NOMO-1 treated with dmso at 0.1 percent for 144 hours (cell line): ENCODE data around the gene TRIM72.
"Not testable (repeated sequence)": the region's sequence is repeated elsewhere in the genome, so short reads cannot be mapped to it uniquely, and the experiment has no call there.

Experiments used
- DNase-seq: peaks from one replicate; lab custom pipeline; 2025; ENCODE audit not compliant: unreplicated experiment; lab: John Stamatoyannopoulos, UW

The TRIM72 gene

DNA sequence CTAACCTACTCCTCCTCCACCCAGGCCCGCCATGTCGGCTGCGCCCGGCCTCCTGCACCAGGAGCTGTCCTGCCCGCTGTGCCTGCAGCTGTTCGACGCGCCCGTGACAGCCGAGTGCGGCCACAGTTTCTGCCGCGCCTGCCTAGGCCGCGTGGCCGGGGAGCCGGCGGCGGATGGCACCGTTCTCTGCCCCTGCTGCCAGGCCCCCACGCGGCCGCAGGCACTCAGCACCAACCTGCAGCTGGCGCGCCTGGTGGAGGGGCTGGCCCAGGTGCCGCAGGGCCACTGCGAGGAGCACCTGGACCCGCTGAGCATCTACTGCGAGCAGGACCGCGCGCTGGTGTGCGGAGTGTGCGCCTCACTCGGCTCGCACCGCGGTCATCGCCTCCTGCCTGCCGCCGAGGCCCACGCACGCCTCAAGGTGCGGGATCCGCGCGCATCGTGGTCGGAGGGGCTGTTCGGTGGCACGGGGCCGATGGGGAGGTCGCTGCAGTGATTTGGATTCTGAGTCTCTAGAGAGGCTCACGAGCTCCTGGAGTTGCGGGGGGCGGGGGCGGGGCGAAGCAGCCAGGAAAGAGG lies 878 bp downstream of the TRIM72 start:
- no peak for DNase-seq

DNA sequence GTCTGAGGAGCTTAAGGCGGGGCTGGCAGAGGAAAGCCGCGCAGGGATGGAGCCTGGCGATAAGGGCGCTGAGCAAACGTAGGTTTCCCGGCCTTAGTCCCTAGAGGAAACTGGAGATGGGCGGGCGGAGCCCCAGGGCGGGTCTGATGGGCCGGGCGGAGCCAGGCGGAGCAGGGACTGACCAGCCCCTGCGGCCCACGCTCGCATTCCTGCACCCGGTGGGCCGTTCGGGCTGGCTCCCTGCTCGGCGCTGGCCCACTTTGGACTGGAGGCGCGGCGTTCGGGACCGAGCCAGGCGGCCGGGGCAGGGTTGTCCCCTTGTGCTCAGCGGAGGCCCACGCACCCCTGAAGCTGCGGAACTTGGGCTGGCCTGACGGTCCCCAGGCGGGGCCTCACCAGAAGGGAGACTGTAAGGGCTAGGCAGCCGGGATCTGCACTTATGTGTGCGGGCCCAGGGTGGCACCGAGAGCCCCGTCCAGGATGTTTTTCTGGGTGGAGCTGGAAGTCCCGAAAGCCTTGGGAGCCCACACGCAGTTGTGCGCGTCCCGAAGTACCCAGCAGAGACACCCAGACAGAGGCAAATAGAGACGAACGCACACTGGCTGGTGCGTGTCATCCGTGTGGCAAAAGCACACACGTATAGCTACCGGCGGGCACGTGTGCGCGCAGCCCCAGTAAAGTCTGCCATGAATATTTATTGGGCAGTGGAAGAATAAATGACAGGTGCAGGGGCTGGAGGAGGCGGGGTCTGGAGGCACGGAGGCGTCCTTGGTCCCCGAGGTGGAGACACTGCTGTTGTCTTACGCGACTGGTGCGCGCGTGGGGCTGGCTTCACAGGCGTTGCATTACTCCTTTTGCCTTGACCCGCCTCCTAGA lies 1.6 kb downstream of the TRIM72 start:
- DNase-seq = no peak

DNA sequence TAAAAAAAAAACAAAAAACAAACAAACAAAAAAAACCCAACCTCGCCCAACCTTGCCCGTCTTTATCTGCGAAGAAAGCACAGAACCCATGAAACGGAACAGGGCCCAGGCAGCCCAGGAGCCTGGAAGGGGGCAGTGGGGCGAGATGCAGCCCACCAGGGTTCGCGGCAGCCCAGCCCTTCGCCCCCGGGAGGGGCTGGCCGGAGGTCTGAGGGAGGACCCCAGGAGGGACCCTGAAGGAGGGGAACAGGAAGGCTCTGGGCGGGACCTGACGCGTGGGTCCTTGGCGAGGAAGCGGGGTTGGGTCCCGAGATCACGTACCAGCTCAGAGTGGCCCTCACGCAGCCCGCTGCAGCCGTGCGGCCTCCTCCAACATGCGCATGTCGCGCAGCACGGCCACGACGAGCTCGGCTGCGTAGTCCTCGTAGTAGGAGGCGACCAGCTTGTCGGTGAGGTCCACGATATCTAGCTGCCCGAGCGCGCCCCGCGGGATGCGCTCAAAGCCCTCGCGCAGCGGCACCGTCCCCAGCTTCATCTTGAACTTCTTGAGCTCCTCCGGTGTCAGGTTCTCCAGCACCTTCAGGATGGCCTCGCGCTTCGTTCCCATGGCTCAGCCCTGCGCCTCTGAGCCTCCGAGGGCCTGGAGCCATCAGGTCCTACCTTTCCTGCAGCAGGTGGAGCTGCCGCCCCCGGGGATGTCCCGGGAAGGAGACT lies 2.7 kb downstream of the TRIM72 start, which contains the start of gene PYDC1:
TSS of gene PYDC1 (minus strand) at position 714 of the 714 bp plus-strand sequence. CDS start at position 607, 107 bp downstream.
- no peak for DNase-seq

DNA sequence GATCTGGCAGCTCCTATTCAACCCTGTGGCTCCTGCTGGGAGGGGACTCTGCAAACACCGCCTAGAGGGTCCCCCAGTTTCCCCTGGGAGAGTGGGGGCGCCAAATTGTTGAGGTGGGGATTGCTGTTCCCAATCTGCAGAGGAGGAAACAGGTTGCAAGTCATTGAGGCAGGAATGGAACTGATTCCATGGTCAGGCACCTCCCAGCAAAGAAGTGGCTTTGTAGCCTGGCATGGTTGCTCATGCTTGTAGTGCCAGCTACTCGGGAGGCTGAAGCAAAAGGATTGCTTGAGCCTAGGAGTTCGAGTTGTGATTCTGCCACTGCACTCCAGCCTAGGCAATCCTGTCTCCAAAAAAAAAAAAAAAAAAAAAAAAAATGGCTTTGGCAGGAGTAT lies 3.2 kb downstream of the TRIM72 start:
- no peak for DNase-seq

DNA sequence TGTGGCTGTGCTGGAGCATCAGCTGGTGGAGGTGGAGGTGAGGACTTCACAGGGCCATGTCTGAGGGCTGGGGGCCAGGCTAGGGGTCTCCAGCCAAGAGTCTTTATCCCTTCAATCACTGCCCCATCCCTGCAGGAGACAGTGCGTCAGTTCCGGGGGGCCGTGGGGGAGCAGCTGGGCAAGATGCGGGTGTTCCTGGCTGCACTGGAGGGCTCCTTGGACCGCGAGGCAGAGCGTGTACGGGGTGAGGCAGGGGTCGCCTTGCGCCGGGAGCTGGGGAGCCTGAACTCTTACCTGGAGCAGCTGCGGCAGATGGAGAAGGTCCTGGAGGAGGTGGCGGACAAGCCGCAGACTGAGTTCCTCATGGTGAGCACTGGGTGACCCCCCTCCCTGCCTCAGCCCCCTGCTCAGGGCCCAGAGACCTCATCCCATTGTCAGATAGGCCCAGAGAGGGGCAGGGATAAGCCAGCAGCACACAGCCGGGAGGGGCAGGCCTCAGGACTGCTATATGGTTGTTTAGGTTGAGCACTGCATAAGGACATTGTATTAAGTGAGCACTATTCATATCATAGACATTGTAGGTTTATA lies 5.3 kb downstream of the TRIM72 start:
- DNase-seq = no peak

DNA sequence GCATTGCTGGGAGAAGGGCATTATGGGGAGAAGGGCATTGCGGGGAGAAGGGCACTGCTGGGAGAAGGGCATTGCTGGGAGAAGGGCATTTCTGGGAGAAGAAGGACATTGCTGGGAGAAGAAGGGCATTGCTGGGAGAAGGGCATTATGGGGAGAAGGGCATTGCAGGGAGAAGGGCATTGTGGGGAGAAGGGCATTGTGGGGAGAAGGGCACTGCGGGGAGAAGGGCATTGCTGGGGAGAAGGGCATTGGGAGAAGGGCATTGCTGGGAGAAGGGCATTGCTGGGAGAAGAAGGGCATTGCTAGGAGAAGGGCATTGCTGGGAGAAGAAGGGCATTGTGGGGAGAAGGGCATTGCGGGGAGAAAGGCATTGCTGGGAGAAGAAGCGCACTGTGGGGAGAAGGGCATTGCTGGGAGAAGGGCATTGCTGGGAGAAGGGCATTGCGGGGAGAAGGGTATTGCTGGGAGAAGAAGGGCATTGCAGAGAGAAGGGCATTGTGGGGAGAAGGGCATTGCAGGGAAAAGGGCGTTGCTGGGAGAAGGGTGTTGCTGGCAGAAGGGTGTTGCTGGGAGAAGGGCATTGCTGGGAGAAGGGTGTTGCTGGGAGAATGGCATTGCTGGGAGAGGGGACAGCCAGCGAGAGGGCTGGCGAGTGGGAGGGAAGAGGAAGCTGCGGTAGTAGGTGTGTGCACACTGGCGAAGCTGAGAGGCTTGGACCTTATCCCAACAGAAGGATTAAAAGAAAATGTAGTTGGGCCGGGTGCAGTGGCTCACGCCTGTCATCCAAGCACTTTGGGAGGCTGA lies 7.6 kb downstream of the TRIM72 start:
- DNase-seq = no peak

DNA sequence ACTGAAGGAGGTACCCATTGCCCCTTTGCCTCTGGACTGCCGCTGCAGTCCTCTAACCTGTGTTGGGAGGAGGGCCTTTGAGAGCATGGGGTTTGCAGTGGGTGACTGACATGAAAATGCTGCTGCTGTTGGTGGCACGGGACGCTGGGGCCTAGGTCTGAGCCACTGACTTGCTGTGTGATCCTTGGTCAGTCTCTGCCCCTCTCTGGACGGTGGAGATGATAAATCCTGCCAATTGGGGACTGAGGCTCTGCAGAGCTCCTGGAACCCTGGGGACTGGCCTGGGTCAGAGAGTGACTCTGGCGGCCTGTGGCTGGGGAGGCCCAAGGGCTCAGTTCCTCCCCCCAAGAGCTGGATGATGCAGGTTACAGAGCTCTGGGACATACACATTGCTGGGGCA lies 9.1 kb downstream of the TRIM72 start:
- no peak for DNase-seq

DNA sequence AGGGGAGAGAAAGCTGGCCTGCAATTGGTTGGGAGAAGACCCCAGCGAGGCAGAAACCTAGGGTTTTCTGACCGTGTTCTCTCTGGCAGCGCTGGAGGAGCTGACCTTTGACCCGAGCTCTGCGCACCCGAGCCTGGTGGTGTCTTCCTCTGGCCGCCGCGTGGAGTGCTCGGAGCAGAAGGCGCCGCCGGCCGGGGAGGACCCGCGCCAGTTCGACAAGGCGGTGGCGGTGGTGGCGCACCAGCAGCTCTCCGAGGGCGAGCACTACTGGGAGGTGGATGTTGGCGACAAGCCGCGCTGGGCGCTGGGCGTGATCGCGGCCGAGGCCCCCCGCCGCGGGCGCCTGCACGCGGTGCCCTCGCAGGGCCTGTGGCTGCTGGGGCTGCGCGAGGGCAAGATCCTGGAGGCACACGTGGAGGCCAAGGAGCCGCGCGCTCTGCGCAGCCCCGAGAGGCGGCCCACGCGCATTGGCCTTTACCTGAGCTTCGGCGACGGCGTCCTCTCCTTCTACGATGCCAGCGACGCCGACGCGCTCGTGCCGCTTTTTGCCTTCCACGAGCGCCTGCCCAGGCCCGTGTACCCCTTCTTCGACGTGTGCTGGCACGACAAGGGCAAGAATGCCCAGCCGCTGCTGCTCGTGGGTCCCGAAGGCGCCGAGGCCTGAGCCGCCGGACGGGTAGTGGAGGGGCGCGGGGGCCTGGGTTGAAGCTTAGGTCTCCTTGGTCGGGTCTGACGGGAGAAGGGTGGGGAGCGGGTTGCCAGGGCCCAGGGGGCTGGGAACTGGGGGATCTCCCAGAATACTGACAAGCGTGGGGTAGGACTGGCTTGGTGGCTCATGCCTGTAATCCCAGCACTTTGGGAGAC lies 10.4 kb downstream of the TRIM72 start:
- no peak for DNase-seq

DNA sequence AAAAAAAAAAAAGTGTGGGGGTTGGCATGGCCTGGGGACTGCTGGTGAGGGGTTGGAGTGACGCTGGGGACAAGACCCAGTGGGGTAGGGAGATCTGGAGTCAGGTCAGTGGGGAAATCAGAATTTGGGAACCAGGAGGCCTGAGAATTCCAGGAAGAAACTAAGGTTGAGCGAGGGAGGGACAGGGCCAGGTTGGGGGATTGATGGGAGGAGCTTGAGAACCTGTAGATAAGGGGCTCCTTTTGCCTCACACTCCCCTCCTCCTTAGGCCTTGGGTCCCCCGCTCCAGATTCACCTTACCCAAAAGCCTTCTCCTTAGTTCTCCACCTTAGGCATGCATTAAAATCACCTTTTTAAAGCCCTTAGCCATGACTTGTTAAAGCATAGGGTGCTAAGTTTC lies 11.3 kb downstream of the TRIM72 start:
- DNase-seq = no peak

DNA sequence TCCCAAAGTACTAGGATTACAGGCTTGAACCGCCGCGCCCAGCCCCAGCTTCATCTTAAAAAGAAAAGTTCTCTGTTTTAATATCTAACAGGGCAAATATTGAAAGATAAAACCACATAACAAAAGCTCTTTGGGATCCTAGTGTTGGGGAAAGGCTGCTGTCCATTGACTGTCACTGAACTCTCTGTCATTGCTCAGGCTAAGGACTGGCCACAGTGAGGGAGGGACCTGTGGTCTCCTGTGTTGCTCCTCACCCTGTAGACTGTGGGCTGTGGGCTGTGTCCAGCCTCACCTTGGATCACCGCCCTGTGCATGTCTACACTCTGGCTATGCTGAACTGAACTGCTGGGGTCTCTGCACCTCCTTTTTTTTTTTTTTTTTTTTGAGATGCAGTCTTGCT lies 14.3 kb downstream of the TRIM72 start:
- no peak for DNase-seq

DNA sequence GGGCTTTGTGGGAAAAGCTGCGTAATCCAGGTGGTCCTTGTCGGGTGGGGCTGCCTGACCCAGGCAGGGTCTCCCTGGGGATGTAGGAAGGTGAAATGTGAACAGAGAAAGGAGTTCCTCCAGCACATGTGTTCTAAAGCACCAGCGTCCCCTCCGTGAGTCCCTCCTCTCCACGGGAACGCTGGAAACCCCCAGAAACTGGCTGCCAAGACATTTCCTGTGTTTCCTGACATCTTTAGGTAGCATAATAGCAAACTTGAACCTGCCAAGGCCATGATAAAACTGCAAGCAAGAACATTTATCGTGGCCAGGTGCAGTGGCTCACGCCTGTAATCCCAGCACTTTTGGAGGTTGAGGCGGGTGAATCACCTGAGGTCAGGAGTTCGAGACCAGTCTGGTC lies 15.6 kb downstream of the TRIM72 start:
- no peak for DNase-seq

DNA sequence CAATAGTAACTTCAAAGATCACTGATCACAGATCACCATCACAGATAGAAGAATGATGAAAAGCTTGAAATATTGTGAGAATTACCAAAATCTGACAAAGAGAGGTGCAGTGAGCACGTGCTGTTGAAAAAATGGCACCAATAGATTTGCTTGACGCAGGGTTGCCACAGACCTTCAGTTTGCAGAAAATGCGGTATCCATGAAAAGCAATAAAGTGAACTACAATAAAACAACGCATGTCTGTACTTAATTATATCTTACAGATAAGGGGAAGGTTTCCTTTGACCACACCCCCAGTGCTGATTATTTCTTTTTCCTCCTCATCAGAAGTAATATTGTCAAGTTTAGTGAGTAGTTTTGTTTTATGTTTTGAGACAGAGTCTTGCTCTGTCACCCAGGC lies 24.1 kb downstream of the TRIM72 start:
- DNase-seq = no peak

DNA sequence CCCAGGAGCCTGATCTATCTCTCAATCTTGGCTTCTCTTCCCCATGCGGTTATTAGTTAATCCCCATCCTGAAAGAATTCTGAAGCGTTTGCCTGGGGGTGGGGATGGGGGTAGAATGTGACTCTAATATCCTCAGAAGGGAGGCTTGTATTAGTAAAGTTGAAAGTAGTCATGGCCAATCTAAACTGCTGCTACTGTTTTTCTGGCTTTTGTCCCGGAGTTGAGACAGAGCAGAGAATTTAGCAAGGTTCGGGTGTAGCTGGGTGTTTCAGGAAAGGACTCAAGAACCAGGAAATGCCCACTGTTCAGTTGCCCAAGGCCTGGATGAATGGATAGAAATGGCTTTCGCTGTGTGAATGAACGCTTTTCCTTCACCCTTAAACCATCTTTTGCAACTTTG lies 28.3 kb downstream of the TRIM72 start:
- DNase-seq = no peak

DNA sequence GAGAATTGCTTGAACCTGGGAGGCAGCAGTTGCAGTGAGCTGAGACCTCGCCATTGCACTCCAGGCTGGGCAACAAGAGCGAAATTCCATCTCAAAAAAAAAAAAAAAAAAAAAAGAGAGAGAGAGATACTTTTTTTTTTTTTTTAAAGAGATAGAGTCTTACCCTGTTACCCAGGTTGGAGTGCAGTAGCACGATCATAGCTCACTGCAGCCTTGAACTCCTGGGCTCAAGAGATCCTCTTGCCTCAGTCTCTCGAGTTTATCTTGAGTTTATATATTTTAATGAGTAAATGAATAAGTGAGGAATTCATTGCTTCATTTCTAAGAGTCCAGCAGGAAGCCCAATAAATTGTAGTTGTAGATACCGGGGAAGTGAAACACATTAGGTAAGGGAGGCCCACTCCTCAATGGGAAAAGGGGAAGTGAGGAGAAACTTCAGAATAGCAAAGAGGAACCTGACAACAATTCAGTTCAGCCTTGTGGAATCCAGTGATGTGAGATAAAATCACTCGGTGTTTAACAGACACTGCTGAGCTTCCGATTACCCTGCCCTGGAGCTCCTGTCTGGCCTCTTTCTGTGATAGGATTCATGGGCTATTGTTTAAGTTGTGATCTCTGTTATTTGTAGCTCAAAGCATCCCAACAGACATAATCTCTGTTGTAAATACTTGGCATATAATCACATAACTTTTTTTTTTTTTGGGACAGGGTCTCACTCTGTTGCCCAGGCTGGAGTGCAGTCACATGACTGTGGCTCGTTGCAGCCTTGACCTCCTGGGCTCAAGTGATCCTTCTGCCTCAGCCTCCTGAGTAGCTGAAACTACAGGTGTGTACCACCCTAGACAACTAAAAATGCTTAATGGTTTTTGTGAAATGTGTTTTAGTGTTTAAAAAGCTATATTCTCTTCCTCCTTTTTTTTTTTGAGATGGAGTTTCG lies 30.1 kb downstream of the TRIM72 start:
- peak; percentile 85 for DNase-seq

DNA sequence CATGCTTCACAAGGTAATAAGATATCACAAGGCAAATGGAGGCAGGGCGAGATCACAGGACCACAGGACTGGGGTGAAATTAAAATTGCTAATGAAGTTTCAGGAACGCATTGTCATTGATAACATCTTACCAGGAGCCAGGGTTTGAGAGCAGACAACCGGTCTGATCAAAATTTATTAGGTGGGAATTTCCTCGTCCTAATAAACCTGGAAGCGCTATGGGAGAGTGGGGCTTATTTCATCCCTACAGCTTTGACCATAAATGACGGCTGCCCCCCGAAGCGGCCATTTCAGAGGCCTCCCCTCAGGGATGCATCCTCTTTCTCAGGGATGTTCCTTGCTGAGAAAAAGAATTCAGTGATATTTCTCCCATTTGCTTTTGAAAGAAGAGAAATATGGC lies 31.7 kb downstream of the TRIM72 start:
- DNase-seq = not testable (repeated sequence)

DNA sequence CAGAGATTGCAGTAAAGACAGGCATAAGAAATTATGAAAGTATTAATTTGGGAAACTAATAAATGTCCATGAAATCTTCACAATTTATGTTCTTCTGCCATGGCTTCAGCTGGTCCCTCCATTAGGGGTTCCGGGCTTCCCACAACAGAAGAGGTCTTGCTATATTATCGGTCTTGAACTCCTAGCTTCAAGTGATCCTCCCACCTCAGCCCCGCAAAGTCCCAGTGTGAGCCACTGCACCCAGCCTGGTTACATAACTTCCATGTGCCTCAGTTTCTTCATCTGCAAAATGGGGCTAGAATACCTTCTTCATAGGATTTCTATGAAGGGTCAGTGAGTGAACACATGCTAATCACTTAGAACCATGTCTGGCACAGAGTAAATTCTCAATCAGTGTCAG lies 32.4 kb downstream of the TRIM72 start:
- no peak for DNase-seq

DNA sequence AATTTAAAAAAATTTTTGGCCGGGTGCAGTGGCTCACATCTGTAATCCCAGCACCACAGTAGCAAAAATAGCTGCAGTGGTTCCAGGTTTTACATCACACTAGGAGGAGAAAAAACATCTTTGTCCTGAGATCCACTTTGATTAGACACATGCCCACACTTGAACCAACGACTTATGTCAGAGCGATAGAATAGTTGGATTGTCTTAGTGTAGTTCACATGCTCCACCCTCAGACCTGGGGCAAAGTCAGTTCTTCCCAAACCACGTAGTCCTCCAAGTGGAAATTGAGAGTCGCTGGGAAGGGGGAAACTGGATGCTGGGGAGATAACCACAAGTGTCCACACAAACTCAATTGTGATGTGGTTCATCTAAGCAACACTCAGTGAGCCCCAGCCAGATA lies 34.4 kb downstream of the TRIM72 start:
- no peak for DNase-seq

DNA sequence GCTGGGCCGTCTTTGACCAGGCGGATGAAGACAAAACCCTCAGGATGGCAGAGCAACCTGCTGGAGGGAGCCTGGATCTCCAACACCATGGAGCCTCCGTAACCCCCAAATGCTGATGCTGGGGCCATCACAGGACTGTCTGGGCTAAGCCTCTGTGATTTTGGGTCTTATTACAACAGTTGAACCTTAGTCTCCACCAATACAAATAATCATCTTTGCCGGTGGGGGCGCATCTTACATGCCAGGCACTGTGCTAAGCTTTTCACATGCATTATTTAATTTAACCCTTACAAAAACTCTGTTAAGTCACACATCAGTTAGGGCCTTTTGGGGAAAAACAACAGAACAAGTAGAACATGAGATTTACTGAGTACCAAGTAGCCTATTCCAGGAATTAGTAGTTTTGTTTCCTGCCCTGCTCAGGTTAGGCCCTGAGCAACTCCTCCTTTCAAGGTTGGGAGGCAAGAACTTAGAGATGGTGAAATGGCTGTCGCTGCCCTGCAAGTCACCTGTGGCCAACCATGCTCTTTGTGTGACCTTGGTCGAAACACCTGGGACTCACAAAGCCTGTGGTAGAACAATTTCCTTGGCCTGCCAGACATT lies 37.0 kb downstream of the TRIM72 start:
- no peak for DNase-seq
